ENCODE results near the gene FGD3. TPM values are rescaled to one million over a fixed set of nuclear protein-coding genes. Genes with fewer than 3 reads are reported as not detected.
A peak's percentile ranks its signal among the peaks of the same experiment; 100 is the strongest.

The FGD3 gene
- total and polyA plus RNA-seq, 2 donors (not counting 1 experiment from before 2014, with no cell fraction given) = not detected

DNA sequence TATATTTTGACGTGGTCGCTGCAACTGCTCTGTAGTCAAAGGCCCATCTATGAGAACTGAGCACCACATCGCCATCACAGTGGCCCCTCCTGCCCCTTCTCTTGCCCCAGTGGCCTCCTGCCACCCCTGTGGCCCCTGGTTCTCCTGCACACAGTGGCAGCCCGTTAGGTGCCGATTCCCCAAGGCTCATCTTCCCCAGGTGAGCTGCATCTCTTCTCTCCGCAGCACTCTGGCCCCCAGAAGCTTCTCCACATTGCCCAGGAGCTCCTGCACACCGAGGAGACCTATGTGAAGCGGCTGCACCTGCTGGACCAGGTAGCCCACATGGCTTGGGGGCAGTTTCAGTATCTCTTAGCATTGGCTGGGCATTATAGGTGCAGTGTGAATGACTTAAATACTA is 55.4 kb downstream of the FGD3 start:
- H3K9ac ChIP-seq (ENCODE audit: insufficient read depth, low read length) = no peak overlapping the region
- no peak overlapping the region for H3K4me2 ChIP-seq (ENCODE audit: extremely low read depth, insufficient read depth, low read length)
- H3K4me3 ChIP-seq (replicated peaks in 1 of 4; ENCODE audit: control extremely low read depth in 1 of 4, insufficient read depth in 1 of 4, low read depth in 3 of 4, low read length in 4 of 4) = no peak overlapping the region
- H3K27me3 ChIP-seq (ENCODE audit: control insufficient read depth, insufficient read depth, low read length) = no peaks in the 10 kb centered on the region
- H4K20me1 ChIP-seq (ENCODE audit: control insufficient read depth, extremely low read depth, insufficient read depth, low read length) = no peaks in the 10 kb centered on the region
- no peaks in the 10 kb centered on the region for H3K36me3 ChIP-seq (ENCODE audit: control insufficient read depth, insufficient read depth, low read length)
- H3K79me2 ChIP-seq (ENCODE audit: control insufficient read depth, insufficient read depth, low read length) = no peaks in the 10 kb centered on the region
- TF ChIP-seq, protein P1, sequence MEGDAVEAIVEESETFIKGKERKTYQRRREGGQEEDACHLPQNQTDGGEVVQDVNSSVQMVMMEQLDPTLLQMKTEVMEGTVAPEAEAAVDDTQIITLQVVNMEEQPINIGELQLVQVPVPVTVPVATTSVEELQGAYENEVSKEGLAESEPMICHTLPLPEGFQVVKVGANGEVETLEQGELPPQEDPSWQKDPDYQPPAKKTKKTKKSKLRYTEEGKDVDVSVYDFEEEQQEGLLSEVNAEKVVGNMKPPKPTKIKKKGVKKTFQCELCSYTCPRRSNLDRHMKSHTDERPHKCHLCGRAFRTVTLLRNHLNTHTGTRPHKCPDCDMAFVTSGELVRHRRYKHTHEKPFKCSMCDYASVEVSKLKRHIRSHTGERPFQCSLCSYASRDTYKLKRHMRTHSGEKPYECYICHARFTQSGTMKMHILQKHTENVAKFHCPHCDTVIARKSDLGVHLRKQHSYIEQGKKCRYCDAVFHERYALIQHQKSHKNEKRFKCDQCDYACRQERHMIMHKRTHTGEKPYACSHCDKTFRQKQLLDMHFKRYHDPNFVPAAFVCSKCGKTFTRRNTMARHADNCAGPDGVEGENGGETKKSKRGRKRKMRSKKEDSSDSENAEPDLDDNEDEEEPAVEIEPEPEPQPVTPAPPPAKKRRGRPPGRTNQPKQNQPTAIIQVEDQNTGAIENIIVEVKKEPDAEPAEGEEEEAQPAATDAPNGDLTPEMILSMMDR (conservative IDR thresholded peaks at IDR 0.05 in 1 of 2, IDR thresholded peaks at IDR 0.05 in 1 of 2; ENCODE audit: low read depth in 1 of 2, low read length in 2 of 2) = no peak
- no peak for TF ChIP-seq EZH2 (IDR thresholded peaks at IDR 0.05; ENCODE audit: low read length, missing control alignments)
- H3K4me1 ChIP-seq (ENCODE audit: control insufficient read depth, extremely low read depth, insufficient read depth, low read length) = no peaks in the 10 kb centered on the region
- no peaks in the 10 kb centered on the region for H3K9me3 ChIP-seq (ENCODE audit: control insufficient read depth, insufficient read depth, low read depth, low read length)
- DNase-seq (ENCODE audit: low read depth in 2 of 2) = no peak
- H3K27ac ChIP-seq (ENCODE audit: insufficient read depth, low read length) = no peak overlapping the region
- no peak overlapping the region for H2AFZ ChIP-seq (ENCODE audit: low read length)

DNA sequence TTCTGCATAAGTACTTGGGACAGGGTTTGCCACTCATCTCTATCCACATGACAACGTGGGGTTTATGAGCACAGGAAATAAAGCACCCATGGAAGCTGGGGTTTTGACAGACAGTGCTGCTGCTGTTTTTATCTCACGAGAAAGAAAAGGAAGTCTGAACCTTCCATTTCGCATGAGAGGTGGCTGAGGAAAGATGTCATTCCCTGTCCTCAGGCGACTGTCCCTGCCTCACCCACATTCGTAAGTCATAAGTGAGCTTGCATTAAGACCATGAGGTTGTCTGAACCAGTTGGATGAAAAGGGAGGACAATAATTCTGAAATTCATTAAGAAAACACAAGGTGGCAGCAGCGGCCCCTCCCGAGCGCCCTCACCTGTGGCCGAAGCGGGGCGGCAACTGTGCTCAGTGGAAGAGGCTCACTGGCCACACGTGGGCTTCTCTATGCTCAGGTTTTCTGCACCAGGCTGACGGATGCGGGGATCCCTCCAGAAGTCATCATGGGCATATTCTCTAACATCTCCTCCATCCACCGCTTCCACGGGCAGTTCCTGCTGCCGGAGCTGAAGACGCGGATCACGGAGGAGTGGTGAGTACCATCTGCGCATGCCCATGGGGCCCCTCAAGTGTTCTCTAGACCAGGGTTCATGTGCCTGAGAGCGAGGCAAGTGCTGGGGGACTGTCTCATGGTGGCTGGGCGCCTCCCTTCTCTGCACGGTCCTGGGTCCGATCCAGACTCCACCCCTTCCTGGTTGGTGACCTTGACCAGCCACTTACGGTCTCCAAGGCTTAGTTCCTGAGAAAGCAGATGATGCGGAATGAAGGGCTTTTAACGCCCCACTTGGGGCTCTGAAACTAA is 56.5 kb downstream of the FGD3 start:
- peak; percentile 12 to 44 for DNase-seq (ENCODE audit: low read depth in 2 of 2)
- Histone ChIP-seq H3K27me3 (ENCODE audit: control insufficient read depth, insufficient read depth, low read length) (no peaks in the 10 kb centered on the region), H3K79me2 (ENCODE audit: control insufficient read depth, insufficient read depth, low read length) (no peaks in the 10 kb centered on the region), H3K4me2 (ENCODE audit: extremely low read depth, insufficient read depth, low read length) (no peak overlapping the region), H3K4me3 (replicated peaks in 1 of 4; ENCODE audit: control extremely low read depth in 1 of 4, insufficient read depth in 1 of 4, low read depth in 3 of 4, low read length in 4 of 4) (no peak overlapping the region), H3K27ac (ENCODE audit: insufficient read depth, low read length) (no peak overlapping the region), H3K4me1 (ENCODE audit: control insufficient read depth, extremely low read depth, insufficient read depth, low read length) (no peaks in the 10 kb centered on the region), H3K9me3 (ENCODE audit: control insufficient read depth, insufficient read depth, low read depth, low read length) (no peaks in the 10 kb centered on the region), H3K9ac (ENCODE audit: insufficient read depth, low read length) (no peak overlapping the region), H3K36me3 (ENCODE audit: control insufficient read depth, insufficient read depth, low read length) (no peaks in the 10 kb centered on the region), H4K20me1 (ENCODE audit: control insufficient read depth, extremely low read depth, insufficient read depth, low read length) (no peaks in the 10 kb centered on the region), H2AFZ (ENCODE audit: low read length) (no peak overlapping the region)
- TF ChIP-seq, protein P1 (conservative IDR thresholded peaks at IDR 0.05 in 1 of 2, IDR thresholded peaks at IDR 0.05 in 1 of 2; ENCODE audit: low read depth in 1 of 2, low read length in 2 of 2) = peak; percentile 48 to 62
- TF ChIP-seq EZH2 (IDR thresholded peaks at IDR 0.05; ENCODE audit: low read length, missing control alignments) = no peak

DNA sequence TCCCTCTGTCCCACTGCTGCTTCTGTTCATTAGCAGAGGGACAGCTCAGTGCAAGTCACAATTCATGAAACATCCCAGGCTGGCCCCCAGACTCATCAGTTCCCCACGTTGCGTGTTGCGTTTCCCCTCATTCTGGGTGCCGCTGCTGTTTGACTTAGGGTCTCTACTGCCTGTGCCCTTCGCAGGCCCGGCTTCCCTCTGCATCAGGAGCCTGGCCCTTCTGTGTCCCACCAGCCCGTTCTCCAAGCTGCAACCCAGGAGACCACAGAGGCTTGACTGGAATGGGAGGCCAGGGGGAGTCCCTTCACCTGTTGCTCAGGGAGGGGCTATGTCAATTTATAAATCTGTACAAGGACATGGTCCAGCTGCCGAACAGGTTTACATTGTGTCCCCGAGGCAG is 57.2 kb downstream of the FGD3 start:
- H3K9ac ChIP-seq (ENCODE audit: insufficient read depth, low read length) = no peak overlapping the region
- DNase-seq (ENCODE audit: low read depth in 2 of 2) = no peak
- no peaks in the 10 kb centered on the region for H3K9me3 ChIP-seq (ENCODE audit: control insufficient read depth, insufficient read depth, low read depth, low read length)
- no peak overlapping the region for H3K27ac ChIP-seq (ENCODE audit: insufficient read depth, low read length)
- H3K36me3 ChIP-seq (ENCODE audit: control insufficient read depth, insufficient read depth, low read length) = no peaks in the 10 kb centered on the region
- H3K27me3 ChIP-seq (ENCODE audit: control insufficient read depth, insufficient read depth, low read length) = no peaks in the 10 kb centered on the region
- no peak overlapping the region for H2AFZ ChIP-seq (ENCODE audit: low read length)
- no peaks in the 10 kb centered on the region for H3K4me1 ChIP-seq (ENCODE audit: control insufficient read depth, extremely low read depth, insufficient read depth, low read length)
- no peaks in the 10 kb centered on the region for H3K79me2 ChIP-seq (ENCODE audit: control insufficient read depth, insufficient read depth, low read length)
- H3K4me2 ChIP-seq (ENCODE audit: extremely low read depth, insufficient read depth, low read length) = no peak overlapping the region
- no peak overlapping the region for H3K4me3 ChIP-seq (replicated peaks in 1 of 4; ENCODE audit: control extremely low read depth in 1 of 4, insufficient read depth in 1 of 4, low read depth in 3 of 4, low read length in 4 of 4)
- TF ChIP-seq EZH2 (IDR thresholded peaks at IDR 0.05; ENCODE audit: low read length, missing control alignments) = no peak
- TF ChIP-seq, protein P1 (conservative IDR thresholded peaks at IDR 0.05 in 1 of 2, IDR thresholded peaks at IDR 0.05 in 1 of 2; ENCODE audit: low read depth in 1 of 2, low read length in 2 of 2) = no peak
- H4K20me1 ChIP-seq (ENCODE audit: control insufficient read depth, extremely low read depth, insufficient read depth, low read length) = no peaks in the 10 kb centered on the region

All from fibroblast of lung (primary cell).